GM18526 (cell line): ENCODE data around the gene STIMATE.
A peak's percentile ranks its signal among the peaks of the same experiment; 100 is the strongest.

Experiments
- POLR2A ChIP-seq: IDR thresholded peaks from 3 replicates; pipeline ENCODE4 v1.6.1; 2011; ENCODE audit not compliant: insufficient read length; ENCODE audit errors: extremely low read depth

STIMATE gene

GRCh38 chr3:52897130-52898122 lies at the start of gene STIMATE:
STIMATE (minus strand) TSS chr3:52897548; CDS start chr3:52897450, 98 bp downstream.
- TF ChIP-seq POLR2A = peak; percentile 58

GRCh38 chr3:52939600-52939999 lies 42.3 kb upstream of the STIMATE start:
- TF ChIP-seq POLR2A = no peak

DNA sequence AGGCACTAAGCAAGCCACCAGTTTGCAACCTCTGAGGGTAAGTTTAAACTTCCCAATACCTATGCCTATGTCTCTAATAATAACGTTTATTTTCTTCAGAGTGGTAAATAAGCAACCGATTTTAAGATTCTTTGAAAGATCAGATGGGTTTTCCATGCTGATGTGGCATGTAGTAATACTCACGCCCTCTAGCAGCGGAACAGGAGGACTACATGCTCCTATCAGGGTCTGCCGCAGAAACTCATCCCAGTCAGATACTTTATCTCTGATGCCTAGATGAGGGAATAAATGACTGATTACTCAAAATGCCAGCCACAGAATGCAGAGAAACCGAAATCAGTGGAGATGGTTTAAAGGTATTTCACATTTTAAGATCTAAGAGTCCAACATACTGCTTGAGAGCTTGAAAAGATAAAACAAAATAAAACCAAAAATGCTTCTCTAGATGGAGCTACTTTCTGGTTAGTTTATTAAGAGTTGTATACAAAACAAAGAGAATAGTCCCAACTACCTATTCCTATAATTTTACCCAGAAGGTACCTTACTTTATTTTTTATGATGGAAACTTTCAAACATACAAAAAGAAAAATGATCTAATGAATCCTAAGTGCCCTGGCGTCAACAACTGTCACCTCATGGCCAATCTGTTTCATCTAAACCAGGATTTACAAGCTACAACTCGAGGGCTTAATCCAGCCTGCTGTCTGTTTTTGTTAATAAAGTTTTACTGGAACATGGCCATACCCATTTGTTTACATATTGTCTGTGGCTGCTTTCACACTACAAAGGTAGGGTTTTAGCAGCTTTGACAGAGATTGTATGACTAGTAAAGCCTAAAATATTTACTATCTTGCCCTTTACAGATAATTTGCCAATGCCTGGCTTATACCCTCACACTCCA lies 37.5 kb upstream of the STIMATE start:
- no peak for TF ChIP-seq POLR2A

DNA sequence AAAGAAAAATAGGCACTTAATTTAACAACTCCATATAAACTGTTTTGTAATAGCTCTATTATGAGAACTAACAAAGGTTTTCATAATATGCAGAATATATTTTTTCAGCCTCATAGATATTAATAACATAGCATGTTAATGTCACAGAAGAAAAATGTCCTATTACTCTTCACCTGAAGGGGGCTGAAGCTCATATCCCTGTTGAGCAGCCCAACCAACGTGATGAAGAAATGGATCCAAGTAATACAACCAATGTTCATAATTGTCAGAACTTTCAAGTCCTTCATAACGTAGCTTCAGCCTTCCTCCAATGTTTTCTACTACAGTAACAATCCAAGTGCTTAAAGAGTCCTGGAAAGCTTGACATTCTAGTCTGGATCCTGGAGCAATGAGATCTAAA lies 34.5 kb upstream of the STIMATE start:
- no peak for TF ChIP-seq POLR2A

- TF ChIP-seq POLR2A = no peak
These were observed 34.0 kb upstream of the STIMATE start for GRCh38 chr3:52931328-52931727.

DNA sequence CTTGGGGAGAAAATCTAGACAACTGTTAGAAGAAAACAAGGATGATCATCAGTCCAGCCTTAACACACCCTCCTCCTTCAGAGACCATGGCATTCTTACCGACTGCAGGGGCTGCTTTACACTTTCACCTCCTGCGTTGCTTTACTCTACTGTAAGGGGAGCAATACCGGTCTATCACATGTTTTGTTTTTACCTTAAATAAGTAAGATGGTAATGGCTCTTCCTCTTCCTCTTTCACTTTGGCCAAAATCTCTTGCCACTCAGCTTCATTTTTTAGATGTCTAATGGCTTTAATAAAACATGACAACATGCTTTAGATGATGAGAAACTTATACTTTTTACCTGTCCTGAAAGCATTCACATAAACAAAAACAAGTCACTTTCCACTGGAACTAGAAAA lies 33.4 kb upstream of the STIMATE start:
- TF ChIP-seq POLR2A = no peak

- TF ChIP-seq POLR2A = no peak
These were observed 29.2 kb upstream of the STIMATE start for GRCh38 chr3:52926554-52926953.

GRCh38 chr3:52925405-52926313 lies 28.3 kb upstream of the STIMATE start:
- no peak for TF ChIP-seq POLR2A

GRCh38 chr3:52923963-52924362 lies 26.6 kb upstream of the STIMATE start:
- no peak for TF ChIP-seq POLR2A

DNA sequence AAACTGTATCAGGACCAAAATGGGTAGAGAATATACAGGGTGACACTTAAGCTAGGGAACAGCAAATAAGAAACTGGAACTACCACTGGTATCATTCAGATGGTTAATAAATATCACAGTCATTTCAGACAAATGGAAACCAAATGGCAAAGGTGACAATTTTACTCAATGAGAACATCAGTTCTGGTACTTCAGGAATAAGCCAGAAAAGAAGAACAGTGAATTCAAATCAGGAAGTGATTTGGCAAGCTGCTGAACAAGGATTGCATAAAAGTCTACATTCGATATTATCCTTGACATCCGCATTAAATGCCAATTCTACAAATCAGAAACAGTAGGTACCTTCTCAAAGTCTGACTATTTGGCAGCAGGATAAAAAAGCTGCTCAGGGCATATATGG lies 23.5 kb upstream of the STIMATE start:
- TF ChIP-seq POLR2A = no peak

DNA sequence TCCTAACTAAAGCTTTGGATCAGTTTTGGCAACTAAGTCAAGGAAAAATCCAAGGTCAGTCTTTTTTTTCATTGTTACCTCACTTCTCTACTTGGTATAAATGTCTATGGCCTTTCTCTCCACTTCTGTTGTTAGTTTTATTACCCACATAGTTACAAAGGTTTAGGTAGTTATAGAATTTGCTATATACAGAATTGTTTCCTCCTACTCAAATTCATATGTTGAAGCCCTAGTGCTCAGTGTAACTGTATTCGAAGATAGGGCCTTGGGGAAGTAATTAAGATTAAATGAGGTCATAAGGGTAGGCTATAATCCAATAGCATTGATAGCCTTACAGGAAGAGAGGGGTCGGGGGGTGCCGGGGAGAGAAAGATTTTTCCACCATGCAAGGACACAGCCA lies 19.7 kb upstream of the STIMATE start:
- TF ChIP-seq POLR2A = no peak

- no peak for TF ChIP-seq POLR2A
These were observed 17.9 kb upstream of the STIMATE start for GRCh38 chr3:52915294-52915693.

DNA sequence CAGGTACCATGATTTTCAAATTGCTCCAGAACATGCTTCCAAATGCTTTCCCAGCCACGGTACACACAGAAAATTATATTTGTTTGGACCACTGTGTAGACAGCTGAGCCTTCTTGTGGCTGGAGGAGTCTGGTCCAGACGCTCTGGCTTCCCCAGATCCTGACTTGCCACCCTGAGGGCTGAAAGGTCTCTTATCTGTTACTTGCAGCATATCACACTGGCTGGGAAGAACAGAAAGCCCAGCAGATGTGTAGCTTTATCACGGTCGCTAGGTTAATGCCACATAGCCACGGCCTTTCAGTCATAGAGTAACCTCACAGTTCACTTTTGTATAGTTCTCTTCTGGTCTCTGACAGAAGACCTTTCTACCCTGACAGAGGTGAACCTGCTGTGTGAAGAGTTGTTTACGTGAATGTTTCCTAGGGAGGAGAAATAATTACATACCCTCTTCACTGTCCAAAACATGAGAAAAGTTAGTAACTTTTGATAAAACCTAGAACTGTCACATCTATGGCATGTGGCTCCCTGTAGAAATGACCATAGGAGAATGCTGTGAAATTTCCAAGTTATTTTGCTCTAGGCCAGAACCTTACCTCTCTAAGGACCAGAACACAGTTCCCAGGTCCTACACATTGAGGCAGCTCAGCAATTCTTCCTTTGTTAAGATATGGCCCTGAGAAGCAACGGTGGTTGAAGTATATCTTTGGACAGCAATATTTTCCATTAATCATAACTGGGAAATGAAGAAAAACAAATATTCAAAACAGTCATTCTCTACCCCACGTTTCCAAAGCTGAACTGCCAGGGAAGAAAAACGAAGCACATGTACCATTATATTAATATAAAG lies 15.8 kb upstream of the STIMATE start:
- TF ChIP-seq POLR2A = no peak

GRCh38 chr3:52910823-52911222 lies 13.5 kb upstream of the STIMATE start:
- no peak for TF ChIP-seq POLR2A
